ENCODE data around the gene CD69.
"Not testable (repeated sequence)": the region's sequence is repeated elsewhere in the genome, so short reads cannot be mapped to it uniquely, and the experiment has no call there.

Gene CD69

GRCh38 chr12:9719790-9720189 is 40.9 kb downstream of the CD69 start:
- no peak for DNase-seq (ENCODE audit: low read depth in 2 of 2)

DNA sequence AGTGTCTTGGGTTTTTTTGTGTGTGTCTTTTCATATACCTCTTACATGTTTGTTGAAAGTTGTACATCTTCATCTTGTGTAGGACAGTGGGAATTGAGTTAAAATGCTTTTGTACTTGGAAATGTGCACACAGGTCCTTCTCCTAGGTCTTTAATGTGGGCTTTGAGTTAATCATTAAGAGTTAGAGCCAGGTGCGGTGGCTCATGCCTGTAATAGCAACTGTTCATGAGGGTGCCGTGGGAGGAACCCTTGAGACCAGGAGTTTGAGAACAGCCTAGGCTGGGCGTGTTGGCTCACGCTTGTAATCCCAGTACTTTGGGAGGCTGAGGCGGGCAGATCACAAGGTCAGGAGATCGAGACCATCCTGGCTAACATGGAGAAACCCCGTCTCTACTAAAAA is 41.7 kb downstream of the CD69 start:
- no peak for DNase-seq (ENCODE audit: low read depth in 2 of 2)

- no peak for DNase-seq (ENCODE audit: low read depth in 2 of 2)
These were observed 43.4 kb downstream of the CD69 start for GRCh38 chr12:9717070-9717925.

- DNase-seq (ENCODE audit: low read depth in 2 of 2) = not testable (repeated sequence)
These were observed 47.6 kb downstream of the CD69 start for GRCh38 chr12:9713032-9713558.

- DNase-seq (ENCODE audit: low read depth in 2 of 2) = no peak
These were observed 49.0 kb downstream of the CD69 start for GRCh38 chr12:9711664-9712063.

- no peak for DNase-seq (ENCODE audit: low read depth in 2 of 2)
These were observed 49.9 kb downstream of the CD69 start for GRCh38 chr12:9710584-9711375.

GRCh38 chr12:9708853-9709252 is 51.8 kb downstream of the CD69 start:
- DNase-seq (ENCODE audit: low read depth in 2 of 2) = no peak

- DNase-seq (ENCODE audit: low read depth in 2 of 2) = peak; percentile 41 to 47
These were observed 52.6 kb downstream of the CD69 start for GRCh38 chr12:9707864-9708808.

DNA sequence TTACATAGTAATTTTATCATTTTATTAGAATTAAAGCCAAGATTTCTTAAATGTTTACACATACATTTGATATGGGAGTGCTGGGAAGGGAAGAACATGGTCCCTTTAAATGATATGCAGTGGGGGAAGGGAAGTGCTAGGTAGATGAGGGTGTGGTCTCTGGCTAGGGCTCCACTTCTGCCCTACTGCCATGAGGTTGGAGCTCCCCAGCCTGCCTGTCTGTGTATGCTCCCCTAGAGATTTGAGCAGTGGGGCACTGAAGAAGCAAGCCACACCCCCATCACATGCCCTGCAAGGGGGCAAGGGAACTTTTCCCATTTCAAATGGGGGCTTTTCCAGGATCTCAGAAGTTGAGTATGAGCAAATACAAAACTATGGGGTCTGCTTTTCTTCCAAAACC is 53.3 kb downstream of the CD69 start:
- DNase-seq (ENCODE audit: low read depth in 2 of 2) = no peak

DNA sequence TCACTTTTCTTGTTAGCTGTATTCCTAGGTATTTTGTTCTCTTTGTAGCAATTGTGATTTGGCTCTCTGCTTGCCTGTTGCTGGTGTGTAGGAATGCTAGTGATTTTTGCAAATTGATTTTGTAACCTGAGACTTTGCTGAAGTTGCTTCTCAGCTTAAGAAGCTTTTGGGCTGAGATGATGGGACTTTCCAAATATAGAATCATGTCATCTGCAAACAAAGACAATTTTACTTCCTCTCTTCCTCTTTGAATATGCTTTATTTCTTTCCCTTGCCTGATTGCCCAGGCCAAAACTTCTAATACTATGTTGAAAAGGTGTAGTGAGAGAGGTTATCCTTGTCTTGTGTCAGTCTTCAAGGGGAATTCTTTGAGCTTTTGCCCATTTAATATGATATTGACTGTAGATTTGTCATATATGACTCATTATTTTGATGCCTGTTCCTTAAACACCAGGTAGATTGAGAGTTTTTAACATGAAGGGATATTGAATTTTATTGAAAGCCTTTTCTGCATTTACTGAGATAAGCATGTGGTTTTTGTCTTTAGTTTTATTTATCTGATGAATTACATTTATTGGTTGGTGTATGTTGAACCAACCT is 54.5 kb downstream of the CD69 start:
- DNase-seq (ENCODE audit: low read depth in 2 of 2) = no peak

- DNase-seq (ENCODE audit: low read depth in 2 of 2) = not testable (repeated sequence)
These were observed 56.1 kb downstream of the CD69 start for GRCh38 chr12:9704561-9704960.
